COLO668 (cell line): ENCODE data around the gene PROSER3.

ENCODE experiments used
- DNase-seq: peaks from one replicate; lab custom pipeline; 2025; ENCODE audit not compliant: unreplicated experiment; lab: John Stamatoyannopoulos, UW

PROSER3 gene

DNA sequence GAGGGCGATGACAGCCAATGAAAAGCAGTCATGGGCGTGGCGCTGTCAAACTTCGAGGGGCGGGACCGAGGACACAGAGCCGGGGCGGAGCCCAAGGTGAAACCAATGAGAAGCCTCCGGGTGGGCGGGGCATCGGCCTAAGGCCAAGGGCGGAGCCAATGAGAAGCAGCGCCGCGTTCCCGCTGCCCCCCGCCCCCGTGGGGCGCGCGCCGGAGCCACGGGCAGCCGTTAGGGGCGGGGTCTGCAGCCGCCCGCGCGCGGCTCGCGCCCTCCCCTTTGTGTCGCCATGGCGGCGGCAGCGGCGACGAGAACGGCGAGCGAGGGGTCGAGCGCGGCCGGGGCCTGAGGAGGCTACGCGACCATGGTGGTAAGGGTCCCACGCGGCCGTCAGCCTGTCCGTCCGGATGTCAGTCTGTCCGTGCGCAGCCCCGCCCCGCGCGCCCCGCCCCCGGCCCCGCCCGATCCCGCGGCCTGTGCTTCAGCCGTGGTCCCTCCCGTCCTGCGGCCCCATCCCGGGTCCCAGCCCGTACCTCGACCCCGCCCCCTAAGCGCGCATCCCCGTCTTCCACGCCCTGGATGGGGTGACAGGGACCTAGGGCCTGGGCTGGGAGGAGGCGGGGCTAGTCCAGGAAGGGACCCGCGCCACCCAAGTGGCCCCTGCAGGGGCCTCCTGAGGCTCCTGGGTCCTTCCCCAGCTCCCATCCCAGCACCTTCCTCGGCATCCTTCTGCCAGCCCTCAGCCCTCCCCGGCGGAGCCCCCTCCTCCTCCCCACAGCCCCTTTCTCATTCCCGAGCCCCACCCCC lies 17.5 kb downstream of the PROSER3 start, which contains the start of gene ARHGAP33:
TSS of gene ARHGAP33 (plus strand) at position 267 of the 804 bp plus-strand sequence. CDS start at position 362, 95 bp downstream.
- peak; percentile 99 for DNase-seq

- DNase-seq: no peak
Observed at GRCh38 chr19:35776102-35776788, 18.3 kb downstream of the PROSER3 start.

DNA sequence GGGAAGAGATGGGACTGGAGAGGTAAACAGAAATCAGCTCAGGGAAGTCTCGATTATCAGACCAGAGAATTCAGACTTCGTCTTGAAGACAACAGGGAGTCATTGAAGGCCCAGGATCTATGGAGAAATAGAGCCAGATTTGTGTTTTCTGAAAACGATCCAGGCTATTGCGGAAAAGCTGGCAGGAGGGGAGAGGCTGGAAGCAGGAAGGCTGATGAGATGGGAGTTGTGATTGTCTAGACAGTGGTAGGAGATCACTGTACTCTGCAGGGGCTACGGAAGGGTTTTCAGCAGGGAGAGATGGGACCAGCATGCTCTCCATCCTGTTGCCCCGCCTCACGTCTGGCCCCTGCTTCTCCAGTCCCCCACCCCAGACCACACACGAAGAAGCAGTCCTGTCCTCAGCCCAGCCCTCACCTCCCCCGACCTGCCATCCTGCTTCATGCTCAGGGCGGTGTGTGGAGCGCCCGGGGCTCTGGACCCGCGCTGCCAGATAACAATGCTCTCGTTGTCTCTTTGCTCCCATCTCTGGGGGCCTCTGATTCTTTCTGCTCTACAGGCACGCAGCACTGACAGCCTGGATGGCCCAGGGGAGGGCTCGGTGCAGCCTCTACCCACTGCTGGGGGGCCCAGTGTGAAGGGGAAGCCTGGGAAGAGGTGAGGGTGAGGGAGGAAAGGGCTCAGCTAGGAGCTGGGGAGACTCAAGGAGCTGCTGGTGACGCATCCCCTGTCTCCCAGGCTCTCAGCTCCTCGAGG lies 19.3 kb downstream of the PROSER3 start:
- DNase-seq: no peak

GRCh38 chr19:35777961-35778360 lies 20.0 kb downstream of the PROSER3 start:
- DNase-seq: no peak

GRCh38 chr19:35779033-35779432 lies 21.1 kb downstream of the PROSER3 start:
- no peak for DNase-seq

DNA sequence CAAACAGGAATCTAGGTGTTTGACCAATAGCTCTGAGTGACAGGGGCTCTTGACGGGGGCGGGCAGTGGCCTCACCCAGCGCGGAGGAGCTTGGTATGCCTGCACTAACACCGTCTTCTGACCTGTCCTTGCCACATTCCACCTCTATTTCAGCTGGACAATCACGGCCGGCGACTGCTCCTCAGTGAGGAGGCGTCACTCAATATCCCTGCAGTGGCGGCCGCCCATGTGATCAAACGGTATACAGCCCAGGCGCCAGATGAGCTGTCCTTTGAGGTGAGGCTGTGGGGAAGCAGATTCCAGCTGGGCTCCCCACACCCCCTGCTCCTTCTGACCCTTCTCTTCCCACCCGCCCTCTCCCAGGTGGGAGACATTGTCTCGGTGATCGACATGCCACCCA lies 22.1 kb downstream of the PROSER3 start:
- DNase-seq: no peak

DNA sequence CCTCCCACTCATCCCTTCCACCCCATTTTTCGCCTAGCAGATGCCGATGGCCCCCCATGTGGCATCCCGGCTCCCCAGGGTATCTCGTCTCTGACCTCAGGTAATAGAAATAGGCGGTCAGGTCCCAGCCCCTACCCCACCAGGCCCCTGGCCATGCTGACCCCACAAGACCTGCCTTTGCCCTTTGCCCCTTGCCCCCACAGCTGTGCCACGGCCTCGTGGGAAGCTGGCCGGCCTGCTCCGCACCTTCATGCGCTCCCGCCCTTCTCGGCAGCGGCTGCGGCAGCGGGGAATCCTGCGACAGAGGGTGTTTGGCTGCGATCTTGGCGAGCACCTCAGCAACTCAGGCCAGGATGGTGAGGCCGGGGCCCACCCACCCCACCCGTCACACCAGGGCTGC lies 22.7 kb downstream of the PROSER3 start:
- DNase-seq: no peak

DNA sequence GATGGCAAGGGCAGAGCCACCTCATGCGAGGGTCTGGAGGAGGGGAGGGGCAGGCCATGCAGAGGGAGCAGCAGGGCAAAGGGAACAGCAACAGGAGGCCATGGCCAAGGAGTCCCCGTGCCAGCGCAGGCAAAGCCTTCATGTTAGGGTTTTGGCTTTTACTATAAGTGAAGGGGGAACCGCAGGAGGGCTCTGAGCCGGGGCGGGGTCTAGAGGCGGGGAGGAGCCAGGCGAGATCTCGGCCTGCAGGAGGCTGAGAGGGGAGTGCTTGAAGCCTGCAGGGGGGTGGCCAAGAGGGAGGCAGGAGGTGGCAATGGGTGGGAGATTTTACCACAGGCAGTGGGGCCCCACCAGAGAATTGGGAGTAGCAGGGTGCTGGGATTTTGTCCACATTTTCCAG lies 23.7 kb downstream of the PROSER3 start:
- no peak for DNase-seq

GRCh38 chr19:35782589-35782988 lies 24.6 kb downstream of the PROSER3 start:
- no peak for DNase-seq

GRCh38 chr19:35783469-35784434 lies 25.8 kb downstream of the PROSER3 start:
- no peak for DNase-seq

- DNase-seq: no peak
Observed at GRCh38 chr19:35784503-35785338, 26.7 kb downstream of the PROSER3 start.

GRCh38 chr19:35785339-35785627 lies 27.3 kb downstream of the PROSER3 start:
- no peak for DNase-seq

DNA sequence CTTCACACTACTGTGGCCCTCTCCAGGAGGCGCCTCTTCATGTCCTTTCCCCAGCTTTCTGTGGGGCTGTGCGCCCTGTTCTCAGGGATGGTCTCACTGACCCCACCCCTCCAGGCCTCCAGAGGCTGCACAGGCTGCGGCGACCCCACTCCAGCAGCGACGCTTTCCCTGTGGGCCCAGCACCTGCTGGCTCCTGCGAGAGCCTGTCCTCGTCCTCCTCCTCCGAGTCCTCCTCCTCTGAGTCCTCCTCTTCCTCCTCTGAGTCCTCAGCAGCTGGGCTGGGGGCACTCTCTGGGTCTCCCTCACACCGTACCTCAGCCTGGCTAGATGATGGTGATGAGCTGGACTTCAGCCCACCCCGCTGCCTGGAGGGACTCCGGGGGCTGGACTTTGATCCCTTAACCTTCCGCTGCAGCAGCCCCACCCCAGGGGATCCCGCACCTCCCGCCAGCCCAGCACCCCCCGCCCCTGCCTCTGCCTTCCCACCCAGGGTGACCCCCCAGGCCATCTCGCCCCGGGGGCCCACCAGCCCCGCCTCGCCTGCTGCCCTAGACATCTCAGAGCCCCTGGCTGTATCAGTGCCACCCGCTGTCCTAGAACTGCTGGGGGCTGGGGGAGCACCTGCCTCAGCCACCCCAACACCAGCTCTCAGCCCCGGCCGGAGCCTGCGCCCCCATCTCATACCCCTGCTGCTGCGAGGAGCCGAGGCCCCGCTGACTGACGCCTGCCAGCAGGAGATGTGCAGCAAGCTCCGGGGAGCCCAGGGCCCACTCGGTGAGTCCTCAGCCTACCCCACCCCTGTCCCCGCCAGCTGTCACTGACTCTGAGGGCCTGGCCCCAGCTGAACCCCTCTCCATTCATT lies 28.6 kb downstream of the PROSER3 start:
- no peak for DNase-seq

DNA sequence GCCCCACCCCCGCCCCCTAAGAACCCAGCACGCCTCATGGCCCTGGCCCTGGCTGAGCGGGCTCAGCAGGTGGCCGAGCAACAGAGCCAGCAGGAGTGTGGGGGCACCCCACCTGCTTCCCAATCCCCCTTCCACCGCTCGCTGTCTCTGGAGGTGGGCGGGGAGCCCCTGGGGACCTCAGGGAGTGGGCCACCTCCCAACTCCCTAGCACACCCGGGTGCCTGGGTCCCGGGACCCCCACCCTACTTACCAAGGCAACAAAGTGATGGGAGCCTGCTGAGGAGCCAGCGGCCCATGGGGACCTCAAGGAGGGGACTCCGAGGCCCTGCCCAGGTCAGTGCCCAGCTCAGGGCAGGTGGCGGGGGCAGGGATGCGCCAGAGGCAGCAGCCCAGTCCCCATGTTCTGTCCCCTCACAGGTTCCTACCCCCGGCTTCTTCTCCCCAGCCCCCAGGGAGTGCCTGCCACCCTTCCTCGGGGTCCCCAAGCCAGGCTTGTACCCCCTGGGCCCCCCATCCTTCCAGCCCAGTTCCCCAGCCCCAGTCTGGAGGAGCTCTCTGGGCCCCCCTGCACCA lies 29.3 kb downstream of the PROSER3 start:
- no peak for DNase-seq

DNA sequence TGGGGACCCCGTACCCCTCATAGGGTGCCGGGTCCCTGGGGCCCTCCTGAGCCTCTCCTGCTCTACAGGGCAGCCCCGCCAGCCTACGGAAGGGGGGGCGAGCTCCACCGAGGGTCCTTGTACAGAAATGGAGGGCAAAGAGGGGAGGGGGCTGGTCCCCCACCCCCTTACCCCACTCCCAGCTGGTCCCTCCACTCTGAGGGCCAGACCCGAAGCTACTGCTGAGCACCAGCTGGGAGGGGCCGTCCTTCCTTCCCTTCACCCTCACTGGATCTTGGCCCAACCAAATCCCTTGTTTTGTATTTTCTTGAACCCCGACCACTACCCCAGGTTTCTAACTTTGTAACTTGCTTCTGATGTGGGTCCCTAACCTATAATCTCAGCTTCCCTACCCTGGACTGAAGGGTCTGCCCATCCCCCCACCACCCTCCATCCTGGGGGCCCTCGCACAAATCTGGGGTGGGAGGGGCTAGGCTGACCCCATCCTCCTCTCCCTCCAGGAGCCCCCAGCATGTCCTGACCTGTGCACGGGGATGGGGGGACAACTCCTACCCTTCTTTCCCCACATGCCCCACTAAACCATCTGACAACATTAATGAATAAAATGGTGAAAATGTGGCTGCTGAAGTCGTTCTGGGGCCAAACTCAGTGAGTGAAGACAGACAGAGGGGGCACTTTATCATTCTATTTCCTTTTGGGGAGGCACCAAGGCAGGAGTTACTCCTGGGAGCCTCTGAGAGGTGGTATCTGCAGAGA lies 30.4 kb downstream of the PROSER3 start:
- DNase-seq: no peak

DNA sequence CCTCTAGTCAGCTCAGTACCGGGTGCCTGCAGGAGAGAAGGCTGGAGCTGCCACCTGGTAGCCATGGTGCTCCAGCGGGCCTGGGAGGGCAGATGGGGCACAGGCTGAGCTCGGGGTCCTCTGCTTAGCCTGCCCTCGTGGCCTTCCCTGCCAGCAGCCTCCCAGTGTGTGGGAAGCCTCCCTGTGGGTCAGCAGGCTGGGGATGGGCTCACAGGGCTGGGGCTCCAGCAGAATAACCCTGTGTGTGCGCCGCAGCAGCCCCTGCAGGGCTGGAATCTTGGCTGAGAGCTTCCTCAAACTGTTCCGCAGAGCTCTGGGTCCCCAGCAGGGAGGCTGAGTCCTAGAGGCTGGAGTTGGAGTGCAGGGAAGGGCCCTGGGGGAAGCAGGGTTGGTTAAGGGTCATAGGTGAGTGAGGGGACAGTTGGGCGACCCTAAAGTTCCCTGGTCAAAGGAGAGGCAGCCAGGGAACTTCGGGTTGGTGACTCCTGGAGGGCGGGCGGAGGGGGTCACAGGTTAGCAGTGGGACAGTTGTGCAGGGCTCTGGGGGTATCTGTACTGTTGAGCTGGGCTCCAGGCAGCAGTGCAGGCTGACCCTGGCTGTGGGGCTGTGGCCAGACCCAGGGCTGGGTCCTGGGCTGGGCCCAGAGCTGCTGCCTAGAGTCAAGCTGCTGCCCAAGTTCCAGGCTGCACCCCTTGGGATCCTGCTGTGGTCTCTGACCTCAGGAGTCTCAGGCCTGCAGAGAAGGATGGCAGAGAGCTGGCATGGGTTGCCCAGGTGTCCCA lies 31.4 kb downstream of the PROSER3 start:
- no peak for DNase-seq
